ENCODE data around the gene ZNRD2. TPM values are rescaled to one million over a fixed set of nuclear protein-coding genes. Genes with fewer than 3 reads are reported as not detected.

ZNRD2 gene
- total and polyA plus RNA-seq, 2 of the 8 experiments (the other 6 are each of a cell fraction or from before 2014, with no cell fraction given): 53.4 to 125 TPM

GRCh38 chr11:65592858-65593517 is 22.7 kb downstream of the ZNRD2 start:
- Histone ChIP-seq H2BK15ac (ENCODE audit: low read length) (peak overlapping the region; percentile 72; the same call in 1 of the 2 replicates), H2BK120ac (replicated peaks; ENCODE audit: low read depth, low read length) (no peak overlapping the region), H2AK5ac (ENCODE audit: low read depth, low read length) (0 out of 2 replicates have a peak overlapping the region, but pooled peaks have one; percentile 7), H2AFZ (ENCODE audit: low read length) (no peak overlapping the region), H3K23ac (ENCODE audit: insufficient read length) (no peak overlapping the region), H3K9ac (replicated peaks in 1 of 4; ENCODE audit: extremely low read depth in 1 of 4, low read depth in 3 of 4, low read length in 3 of 4) (no peak overlapping the region), H3K4ac (replicated peaks; ENCODE audit: insufficient read length, low read depth, low read length) (peak overlapping the region; percentile 94), H3K27me3 (replicated peaks in 1 of 4; ENCODE audit: control insufficient read depth in 3 of 4, extremely low read depth in 1 of 4, insufficient read depth in 3 of 4, low read length in 3 of 4) (peaks cover 8 to 27% (median 22%) of the 10 kb centered on the region in 4 experiments), H3K4me3 (ENCODE audit: extremely low read depth in 1 of 4, insufficient read depth in 2 of 4, low read depth in 3 of 4, low read length in 4 of 4) (peak overlapping the region; percentile 43 to 61 (median 50); a peak in 6 of 8 replicates), H3K14ac (ENCODE audit: insufficient read length) (no peak overlapping the region), H4K20me1 (replicated peaks in 1 of 2; ENCODE audit: control insufficient read depth in 1 of 2, insufficient read depth in 2 of 2, low read length in 2 of 2) (peaks cover 0 to 4% of the 10 kb centered on the region in 2 experiments), H2BK5ac (ENCODE audit: low read depth, low read length) (peak overlapping the region; percentile 81; the same call in 1 of the 2 replicates), H4K5ac (ENCODE audit: insufficient read length, low read depth, low read length) (no peak overlapping the region), H3K36me3 (ENCODE audit: control insufficient read depth in 2 of 4, insufficient read depth in 4 of 4, low read length in 3 of 4) (peaks cover 0 to under 1% (median under 1%) of the 10 kb centered on the region in 4 experiments; a peak in 2 of 8 replicates), H4K8ac (ENCODE audit: extremely low read depth, insufficient read depth, low read length) (no peak overlapping the region), H3K27ac (ENCODE audit: low read depth, low read length) (no peak overlapping the region), H3K4me2 (ENCODE audit: insufficient read depth in 1 of 2, low read depth in 2 of 2, low read length in 2 of 2) (peak overlapping the region; percentile 60 to 87), H3K9me3 (ENCODE audit: insufficient read depth in 2 of 2, low read depth in 1 of 2, low read length in 1 of 2) (no peaks in the 10 kb centered on the region), H3K23me2 (ENCODE audit: low read depth, low read length) (peaks cover 9% of the 10 kb centered on the region; the same call in 1 of the 2 replicates), H3K79me2 (ENCODE audit: control insufficient read depth in 1 of 2, insufficient read depth in 2 of 2, low read length in 2 of 2) (no peaks in the 10 kb centered on the region), H3K79me1 (ENCODE audit: low read depth, low read length) (no peaks in the 10 kb centered on the region), H3K4me1 (replicated peaks in 1 of 4; ENCODE audit: control insufficient read depth in 3 of 4, insufficient read depth in 4 of 4, low read length in 3 of 4) (peaks cover 3 to 15% (median 9%) of the 10 kb centered on the region in 4 experiments), H3K18ac (ENCODE audit: extremely low read depth, low read length) (no peak overlapping the region), H4K91ac (replicated peaks; ENCODE audit: insufficient read length, low read length) (peak overlapping the region; percentile 61), H2BK12ac (ENCODE audit: low read depth, low read length) (peak overlapping the region; percentile 80; the same call in 1 of the 2 replicates), H3K56ac (replicated peaks; ENCODE audit: insufficient read length, low read depth, low read length) (no peak overlapping the region), H2BK20ac (ENCODE audit: low read length) (no peak overlapping the region)
- FAIRE-seq: no peak
- ChIA-PET CTCF (ENCODE audit: partially characterized antibody) (interaction anchor here (0.6 to 14.5 kb wide), 32 partner anchors 8 to 1879 kb away, joined by 3 to 227 read pairs (median 4); partner anchors contain the start of genes EHBP1L1, FAM89B, MAP3K11 and PCNX3), POLR2A (ENCODE audit: partially characterized antibody) (interaction anchor here (0.8 to 6.8 kb wide), 12 partner anchors 10 to 91 kb away, joined by 3 to 41 read pairs (median 8); partner anchors contain the start of genes EHBP1L1, FAM89B, MAP3K11 and PCNX3)
- WGBS, 2 experiments (ENCODE audit: extremely low coverage in 1 of 2, insufficient coverage in 1 of 2, insufficient read length in 1 of 2, insufficient replicate concordance in 2 of 2, low coverage in 1 of 2, low lambda C conversion rate in 2 of 2, missing lambda C conversion rate in 1 of 2): 60% methylated on average over 22 of the region's 22 CpGs; no CpG with 5 or more reads in 1 of the 2 experiments
- no peak for DNase-seq (ENCODE audit: low read depth in 1 of 2, low spot score in 2 of 2)
- TF ChIP-seq CTBP2 (IDR thresholded peaks at IDR 0.05; ENCODE audit: borderline replicate concordance, insufficient read depth, insufficient read length, low read length) (no peak), RFX5 (IDR thresholded peaks at IDR 0.05; ENCODE audit: borderline replicate concordance, low read depth, low read length) (no peak), TAF7 (optimal IDR thresholded peaks at IDR 0.05; ENCODE audit: borderline replicate concordance, low read depth, low read length) (no peak), TAF1 (IDR thresholded peaks at IDR 0.05; ENCODE audit: low read depth, low read length) (no peak), SRF (IDR thresholded peaks at IDR 0.05; ENCODE audit: low read depth, low read length) (no peak)
